Measurements from ENCODE around the gene ASCC1.
"Not testable (repeated sequence)": the region's sequence is repeated elsewhere in the genome, so short reads cannot be mapped to it uniquely, and the experiment has no call there.

ASCC1 gene

GRCh38 chr10:72116372-72116771, 99.7 kb downstream of the ASCC1 start:
- no peak for DNase-seq

DNA sequence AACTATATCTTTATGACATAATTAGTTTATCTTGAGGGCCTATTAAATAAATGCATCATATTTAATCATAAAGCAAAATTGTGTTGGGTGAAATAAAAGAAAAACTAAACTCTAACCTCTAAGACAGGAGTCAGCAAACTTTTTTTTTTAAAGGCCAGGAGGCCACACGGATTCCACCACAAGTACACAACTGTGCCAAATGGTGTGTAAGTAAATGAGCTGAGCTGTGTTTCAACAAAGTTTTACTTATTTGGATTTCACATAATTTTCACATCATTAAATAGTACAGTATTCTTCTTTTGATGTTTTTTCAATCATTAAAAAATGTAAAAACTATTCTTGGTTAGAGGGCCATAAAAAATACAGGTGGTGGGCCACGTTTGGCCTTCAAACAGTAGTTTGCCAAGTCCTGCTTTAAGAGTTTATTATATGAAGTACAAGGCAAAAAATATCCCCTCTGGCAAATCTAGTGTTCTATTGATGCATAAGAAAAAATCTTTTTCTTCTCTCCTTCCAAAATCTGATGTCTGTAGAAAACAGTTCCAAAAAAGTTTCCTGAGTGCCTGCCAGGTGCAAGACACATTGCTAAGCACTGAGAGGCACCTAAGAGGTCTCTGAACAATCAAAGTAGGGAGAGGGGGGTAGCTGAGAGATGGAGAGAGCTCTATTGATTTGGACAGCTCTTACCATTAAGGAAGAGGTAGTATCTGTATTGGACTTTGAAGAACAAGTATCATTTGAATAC, 101.2 kb downstream of the ASCC1 start:
- DNase-seq: no peak

DNA sequence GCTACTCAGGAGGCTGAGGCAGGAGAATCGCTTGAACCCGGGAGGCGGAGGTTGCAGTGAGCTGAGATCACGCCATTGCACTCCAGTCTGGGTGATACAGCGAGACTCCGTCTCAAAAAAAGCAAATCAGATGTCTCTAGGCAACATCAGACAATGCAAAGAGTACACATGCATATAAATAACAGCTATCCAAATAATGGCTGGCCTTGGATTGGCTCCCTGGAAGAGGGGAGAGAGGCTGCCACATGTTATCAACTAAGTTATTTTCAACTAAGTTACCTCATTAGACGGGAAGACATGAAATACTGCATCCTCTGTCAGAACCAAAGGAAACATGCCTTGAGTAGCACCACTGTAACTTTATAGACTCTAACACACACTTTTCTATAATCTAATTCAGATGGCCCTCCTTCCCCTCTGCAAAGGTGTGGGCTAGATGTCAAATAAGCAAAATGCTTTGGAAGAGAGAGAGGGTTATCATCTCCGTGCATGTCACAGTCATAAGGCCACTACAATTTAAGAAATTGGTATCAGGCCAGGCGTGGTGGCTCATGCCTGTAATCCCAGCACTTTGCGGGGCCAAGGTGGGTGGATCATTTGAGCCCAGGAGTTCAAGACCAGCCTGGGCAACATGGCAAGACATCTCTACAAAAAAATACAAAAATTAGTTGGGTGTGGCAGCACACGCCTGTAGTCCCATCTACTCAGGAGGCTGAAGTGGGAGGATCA, 105.2 kb downstream of the ASCC1 start:
- DNase-seq: no peak

- no peak for DNase-seq
Observed at GRCh38 chr10:72109636-72110157, 106.4 kb downstream of the ASCC1 start.

- DNase-seq: no peak
Observed at GRCh38 chr10:72108830-72109635, 107.0 kb downstream of the ASCC1 start.

GRCh38 chr10:72108004-72108370, 108.1 kb downstream of the ASCC1 start:
- not testable (repeated sequence) for DNase-seq

- DNase-seq: no peak
Observed at GRCh38 chr10:72107325-72108003, 108.6 kb downstream of the ASCC1 start.

DNA sequence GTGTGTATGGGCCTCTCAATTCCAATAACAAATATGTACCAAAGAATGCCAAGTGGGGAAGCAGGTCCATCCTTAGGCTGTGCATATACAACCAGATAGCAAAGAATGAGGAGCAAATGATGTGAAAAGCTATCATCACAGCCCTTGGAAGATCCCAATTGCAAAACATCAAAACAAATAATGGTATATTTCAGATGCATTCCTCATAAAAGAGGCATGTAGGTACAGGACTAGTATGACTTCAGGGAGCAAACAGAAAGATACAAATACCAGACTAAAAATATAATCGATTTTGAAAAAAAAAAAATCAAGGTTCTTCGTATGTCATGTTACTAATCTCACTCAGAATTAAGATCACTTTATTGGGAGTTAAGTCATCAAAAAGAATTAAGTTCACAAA, 109.2 kb downstream of the ASCC1 start:
- DNase-seq: no peak

GRCh38 chr10:72106154-72106849, 109.8 kb downstream of the ASCC1 start:
- DNase-seq: no peak

DNA sequence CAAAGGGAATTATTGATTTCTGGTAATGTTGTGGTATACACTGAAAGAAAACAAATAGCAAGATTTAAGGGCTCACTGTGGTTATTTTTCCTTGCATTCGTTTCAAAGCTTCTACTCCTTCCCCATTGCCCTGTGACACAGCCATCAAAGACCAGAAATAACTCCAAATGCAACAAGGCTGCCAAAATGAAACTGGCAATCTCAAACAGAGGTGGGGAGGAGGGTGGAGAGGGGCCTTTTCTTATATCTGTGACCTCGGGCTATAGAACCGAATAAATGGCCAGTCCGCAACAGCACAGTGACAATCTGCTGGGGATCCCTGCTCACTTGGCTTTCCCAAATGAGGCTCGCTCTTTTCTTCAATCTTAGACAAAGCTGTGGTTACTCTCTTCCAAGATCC, 110.4 kb downstream of the ASCC1 start:
- no peak for DNase-seq

DNA sequence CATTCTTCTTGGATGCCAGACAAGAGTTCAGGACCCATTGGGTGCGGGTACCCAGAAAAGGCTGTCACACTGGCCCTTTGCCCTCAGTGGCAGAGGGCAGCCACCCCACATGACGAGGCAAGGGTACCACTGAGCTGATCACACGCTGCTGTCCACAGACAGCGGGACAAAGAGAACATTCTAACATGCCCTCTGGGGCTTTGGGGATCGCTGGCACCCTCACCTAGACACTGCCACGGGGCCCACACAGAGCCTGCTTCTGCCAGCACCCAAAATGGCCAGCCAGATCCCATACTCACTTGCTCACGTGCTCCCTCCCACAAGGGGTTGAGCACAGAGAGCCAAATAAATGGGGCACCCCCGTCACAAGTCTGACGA, 111.0 kb downstream of the ASCC1 start:
- no peak for DNase-seq

GRCh38 chr10:72104472-72105097, 111.5 kb downstream of the ASCC1 start:
- DNase-seq: no peak

GRCh38 chr10:72099600-72099921, 116.5 kb downstream of the ASCC1 start:
- no peak for DNase-seq

- no peak for DNase-seq
Observed at GRCh38 chr10:72098836-72099599, 117.1 kb downstream of the ASCC1 start.

DNA sequence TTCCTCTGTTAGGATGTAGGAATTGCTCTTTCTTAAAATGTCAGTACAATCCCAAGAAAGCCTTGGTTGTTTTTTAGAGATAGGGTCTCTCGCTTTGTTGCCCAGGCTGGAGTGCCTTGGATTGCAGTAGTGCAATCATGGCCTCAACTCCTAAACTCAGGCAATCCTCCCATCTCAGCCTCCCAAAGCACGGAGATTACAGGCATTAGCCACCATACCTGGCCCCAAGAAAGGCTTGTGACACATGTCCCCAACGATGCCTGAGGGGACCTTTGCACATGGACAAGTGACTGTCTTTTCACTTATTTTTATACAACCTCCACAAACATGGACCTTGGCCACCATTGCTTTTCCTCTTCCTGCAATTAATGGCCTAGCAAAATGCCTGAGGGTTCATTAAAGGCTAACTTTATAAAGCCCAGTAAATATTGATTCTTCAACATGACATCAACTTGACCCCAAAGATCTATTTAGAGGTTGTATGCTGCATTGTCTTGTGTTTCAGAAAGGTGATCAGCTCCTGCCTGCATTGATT, 117.7 kb downstream of the ASCC1 start:
- no peak for DNase-seq

DNA sequence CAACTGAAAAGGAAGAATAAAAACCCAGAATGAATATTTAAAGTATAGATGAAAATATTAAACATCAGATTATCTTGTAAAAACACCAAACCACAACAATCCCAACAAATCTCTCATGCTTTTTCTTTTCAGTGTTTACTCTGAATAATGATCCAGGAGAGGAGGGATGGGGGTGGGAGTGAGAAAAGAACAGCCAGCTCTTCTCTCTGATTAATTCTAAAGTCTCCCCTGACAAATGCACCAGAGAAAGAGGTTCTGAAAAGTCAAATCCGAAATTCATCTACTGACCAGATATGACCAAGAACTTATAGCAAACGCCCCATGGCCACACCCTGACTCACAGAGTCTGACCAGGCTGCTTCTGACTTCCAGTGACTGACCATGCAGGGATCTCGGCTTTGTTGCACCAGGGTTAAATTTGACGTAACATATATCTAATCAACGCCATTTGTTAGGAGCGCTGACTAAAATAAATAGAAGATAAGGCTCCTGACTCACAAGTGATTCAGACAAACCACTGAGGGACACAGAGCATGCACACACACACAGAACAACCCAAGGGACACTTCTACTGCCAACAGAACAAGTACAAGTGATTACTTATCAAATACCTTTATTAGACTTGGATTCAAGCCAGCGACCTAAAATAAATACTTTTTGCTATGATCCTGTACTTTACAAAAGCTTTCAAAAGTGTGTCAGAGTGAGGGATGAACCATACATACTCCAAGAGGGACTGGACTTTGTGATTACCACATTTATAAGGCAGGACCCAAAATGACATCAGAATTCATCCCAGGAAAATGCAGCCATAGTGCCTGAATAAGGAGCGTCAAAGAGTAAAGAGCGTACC, 118.4 kb downstream of the ASCC1 start:
- no peak for DNase-seq

GRCh38 chr10:72096115-72097000, 119.7 kb downstream of the ASCC1 start:
- DNase-seq: no peak

DNA sequence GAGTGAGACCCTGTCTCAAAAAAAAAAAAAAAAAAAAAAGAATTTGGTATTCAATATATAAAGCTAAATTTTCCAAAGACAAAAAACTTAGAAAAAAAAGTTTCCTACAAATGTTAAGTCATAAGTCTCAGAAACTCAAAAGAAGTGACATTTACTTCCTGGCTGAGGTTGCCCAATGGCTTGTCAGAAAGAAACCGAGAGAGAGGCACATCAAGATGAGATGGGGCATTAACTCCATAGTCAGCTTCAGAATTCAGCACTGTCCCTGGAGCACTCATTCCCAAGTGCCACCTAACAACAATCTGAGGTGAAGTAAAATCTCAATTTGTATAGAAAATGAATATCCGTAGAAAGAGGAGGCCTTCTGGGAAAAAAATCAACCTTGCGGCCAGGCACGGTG, 120.9 kb downstream of the ASCC1 start:
- DNase-seq: no peak

DNA sequence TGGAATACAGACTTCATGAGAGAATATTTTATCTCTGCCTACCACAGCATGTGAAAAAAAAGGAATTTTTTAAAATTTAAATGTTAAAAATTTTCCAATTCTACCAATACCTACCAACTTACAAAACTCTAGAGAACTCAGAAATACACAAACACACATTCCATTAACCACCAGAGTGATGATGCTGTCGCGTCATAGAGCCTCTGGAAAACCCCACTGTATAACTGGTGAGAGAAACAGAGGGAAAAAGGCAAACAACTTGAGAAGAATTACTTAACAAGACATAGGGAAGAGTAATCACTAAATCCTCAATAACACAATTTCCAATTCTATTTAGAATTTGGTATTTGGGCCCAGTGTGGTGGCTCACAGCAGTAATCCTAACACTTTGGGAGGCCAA, 121.5 kb downstream of the ASCC1 start:
- DNase-seq: no peak

Measured in NCI-H1105 (cell line).